Measurements from ENCODE around the gene SLC25A34. TPM values are rescaled to one million over a fixed set of nuclear protein-coding genes. Genes with fewer than 3 reads are reported as not detected.

The SLC25A34 gene
- total RNA-seq, 2 experiments from 2014 or later = 1.9 to 2.8 TPM

- Mint-ChIP-seq H3K4me1 (ENCODE audit: low read depth) (no peaks in the 10 kb centered on the region), H3K27me3 (no peaks in the 10 kb centered on the region), H3K4me3 (no peak overlapping the region), H3K36me3 (ENCODE audit: low read depth) (peaks cover 62% of the 10 kb centered on the region), H3K27ac (no peak overlapping the region), H3K9me3 (no peaks in the 10 kb centered on the region)
- Histone ChIP-seq H3K36me3 (ENCODE audit: insufficient read depth, low read length) (peaks cover 81% of the 10 kb centered on the region), H3K4me1 (ENCODE audit: insufficient read depth, low read length) (no peaks in the 10 kb centered on the region), H3K9me3 (ENCODE audit: control insufficient read depth in 1 of 2, insufficient read depth in 1 of 2, low read length in 2 of 2) (no peaks in the 10 kb centered on the region), H3K4me3 (ENCODE audit: low read length) (no peak overlapping the region), H3K27ac (ENCODE audit: low read depth in 1 of 2, low read length in 2 of 2) (no peak overlapping the region), H3K27me3 (ENCODE audit: control insufficient read depth in 1 of 2, insufficient read depth in 2 of 2, low read length in 2 of 2) (no peaks in the 10 kb centered on the region)
- TF ChIP-seq, protein P1, sequence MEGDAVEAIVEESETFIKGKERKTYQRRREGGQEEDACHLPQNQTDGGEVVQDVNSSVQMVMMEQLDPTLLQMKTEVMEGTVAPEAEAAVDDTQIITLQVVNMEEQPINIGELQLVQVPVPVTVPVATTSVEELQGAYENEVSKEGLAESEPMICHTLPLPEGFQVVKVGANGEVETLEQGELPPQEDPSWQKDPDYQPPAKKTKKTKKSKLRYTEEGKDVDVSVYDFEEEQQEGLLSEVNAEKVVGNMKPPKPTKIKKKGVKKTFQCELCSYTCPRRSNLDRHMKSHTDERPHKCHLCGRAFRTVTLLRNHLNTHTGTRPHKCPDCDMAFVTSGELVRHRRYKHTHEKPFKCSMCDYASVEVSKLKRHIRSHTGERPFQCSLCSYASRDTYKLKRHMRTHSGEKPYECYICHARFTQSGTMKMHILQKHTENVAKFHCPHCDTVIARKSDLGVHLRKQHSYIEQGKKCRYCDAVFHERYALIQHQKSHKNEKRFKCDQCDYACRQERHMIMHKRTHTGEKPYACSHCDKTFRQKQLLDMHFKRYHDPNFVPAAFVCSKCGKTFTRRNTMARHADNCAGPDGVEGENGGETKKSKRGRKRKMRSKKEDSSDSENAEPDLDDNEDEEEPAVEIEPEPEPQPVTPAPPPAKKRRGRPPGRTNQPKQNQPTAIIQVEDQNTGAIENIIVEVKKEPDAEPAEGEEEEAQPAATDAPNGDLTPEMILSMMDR (IDR thresholded peaks at IDR 0.05) = no peak
- intact Hi-C loops (cut with DNase I, micrococcal nuclease) = no loop called here
- DNase-seq = no peak
- POLR2A ChIA-PET = no interaction called here
- ATAC-seq (ENCODE audit: poor library complexity) = no peak
- CTCF ChIA-PET = no interaction called here
Measured at GRCh38 chr1:15720861-15721260, 15.2 kb upstream of the SLC25A34 start.

DNA sequence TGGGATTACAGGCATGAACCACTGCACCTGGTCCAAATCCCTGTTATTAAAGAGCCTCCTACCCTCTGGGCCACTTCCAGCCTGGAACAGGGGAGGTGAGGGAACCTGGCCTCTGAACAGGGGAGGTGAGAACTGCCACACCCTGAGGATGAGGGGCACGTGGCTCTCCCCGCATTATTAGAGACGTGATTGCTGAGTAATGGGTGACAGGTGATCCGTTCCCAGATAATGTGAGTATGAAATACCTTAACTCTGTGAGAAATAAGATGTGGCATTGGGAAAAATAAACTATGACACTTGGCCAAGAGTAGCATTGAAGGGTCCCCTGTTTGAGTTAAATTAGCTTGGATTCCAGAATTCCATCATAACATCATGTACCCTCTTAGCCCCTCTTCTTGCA is 13.6 kb upstream of the SLC25A34 start:
- no peaks in the 10 kb centered on the region for H3K27me3 ChIP-seq (ENCODE audit: control insufficient read depth in 1 of 2, insufficient read depth in 2 of 2, low read length in 2 of 2)
- TF ChIP-seq, protein P1 (IDR thresholded peaks at IDR 0.05) = no peak
- ChIA-PET POLR2A (no interaction called here), CTCF (no interaction called here)
- H3K27me3 Mint-ChIP-seq = no peaks in the 10 kb centered on the region
- H3K36me3 Mint-ChIP-seq (ENCODE audit: low read depth) = peaks cover 61% of the 10 kb centered on the region
- H3K4me1 Mint-ChIP-seq (ENCODE audit: low read depth) = no peaks in the 10 kb centered on the region
- no peak overlapping the region for H3K4me3 Mint-ChIP-seq
- DNase-seq = no peak
- no peaks in the 10 kb centered on the region for H3K9me3 Mint-ChIP-seq
- intact Hi-C loops (cut with DNase I, micrococcal nuclease) = no loop called here
- no peaks in the 10 kb centered on the region for H3K4me1 ChIP-seq (ENCODE audit: insufficient read depth, low read length)
- peaks cover 81% of the 10 kb centered on the region for H3K36me3 ChIP-seq (ENCODE audit: insufficient read depth, low read length)
- no peak overlapping the region for H3K27ac Mint-ChIP-seq
- H3K9me3 ChIP-seq (ENCODE audit: control insufficient read depth in 1 of 2, insufficient read depth in 1 of 2, low read length in 2 of 2) = no peaks in the 10 kb centered on the region
- no peak overlapping the region for H3K4me3 ChIP-seq (ENCODE audit: low read length)
- no peak for ATAC-seq (ENCODE audit: poor library complexity)
- H3K27ac ChIP-seq (ENCODE audit: low read depth in 1 of 2, low read length in 2 of 2) = no peak overlapping the region

DNA sequence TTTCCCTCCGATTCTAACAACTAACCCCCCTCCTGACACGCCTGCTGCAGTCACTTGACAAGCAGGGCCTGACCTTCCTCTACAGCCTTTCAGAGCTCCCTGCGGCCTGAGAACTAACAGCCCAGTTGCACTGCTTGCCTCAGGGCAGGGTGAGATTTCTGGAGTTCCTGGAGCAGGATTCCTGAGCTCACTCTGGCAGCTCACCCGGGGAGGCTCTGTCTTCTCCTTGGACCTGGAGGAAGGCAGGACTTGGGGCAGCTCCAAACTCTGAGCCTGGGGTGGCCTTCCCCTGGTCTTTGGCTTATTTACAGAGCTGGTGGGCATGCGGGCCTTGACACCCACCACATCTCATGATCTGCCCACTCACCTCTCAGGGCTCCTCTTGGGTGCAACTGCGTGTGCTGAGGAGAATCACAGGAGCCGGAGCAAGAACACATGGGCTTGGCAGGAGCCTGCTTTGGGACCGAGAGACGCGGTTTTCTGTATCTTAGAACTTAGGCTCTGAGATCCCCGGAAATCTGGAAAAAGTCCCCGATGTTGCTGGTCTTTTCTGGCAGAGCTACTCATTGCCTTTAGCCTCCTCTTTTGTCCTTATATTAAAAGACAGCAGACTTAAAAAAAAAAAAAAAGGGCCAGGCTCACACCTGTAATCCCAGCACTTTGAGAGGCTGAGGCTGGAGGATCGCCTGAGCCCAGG is 13.1 kb upstream of the SLC25A34 start:
- POLR2A ChIA-PET = no interaction called here
- Mint-ChIP-seq H3K36me3 (ENCODE audit: low read depth) (peaks cover 61% of the 10 kb centered on the region), H3K4me1 (ENCODE audit: low read depth) (no peaks in the 10 kb centered on the region), H3K9me3 (no peaks in the 10 kb centered on the region), H3K4me3 (no peak overlapping the region), H3K27ac (no peak overlapping the region), H3K27me3 (no peaks in the 10 kb centered on the region)
- CTCF ChIA-PET = interaction anchor here (0.7 kb wide), 1 partner anchor 42 kb away, joined by 3 read pairs; no protein-coding TSS in a partner anchor
- intact Hi-C loops (cut with DNase I, micrococcal nuclease) = no loop called here
- DNase-seq = no peak
- no peaks in the 10 kb centered on the region for H3K4me1 ChIP-seq (ENCODE audit: insufficient read depth, low read length)
- no peak for ATAC-seq (ENCODE audit: poor library complexity)
- H3K36me3 ChIP-seq (ENCODE audit: insufficient read depth, low read length) = peaks cover 81% of the 10 kb centered on the region
- no peak overlapping the region for H3K4me3 ChIP-seq (ENCODE audit: low read length)
- TF ChIP-seq, protein P1 (IDR thresholded peaks at IDR 0.05) = no peak
- H3K9me3 ChIP-seq (ENCODE audit: control insufficient read depth in 1 of 2, insufficient read depth in 1 of 2, low read length in 2 of 2) = no peaks in the 10 kb centered on the region
- H3K27me3 ChIP-seq (ENCODE audit: control insufficient read depth in 1 of 2, insufficient read depth in 2 of 2, low read length in 2 of 2) = no peaks in the 10 kb centered on the region
- H3K27ac ChIP-seq (ENCODE audit: low read depth in 1 of 2, low read length in 2 of 2) = no peak overlapping the region

Data from CD4-positive, alpha-beta T cell (primary cell).